ENCODE data around the gene SLC13A3.

Gene SLC13A3

GRCh38 chr20:46649965-46650542 is 1.2 kb downstream of the SLC13A3 start:
- no peak for DNase-seq

GRCh38 chr20:46649650-46649949 is 1.7 kb downstream of the SLC13A3 start:
- DNase-seq: no peak

GRCh38 chr20:46648903-46649649 is 2.2 kb downstream of the SLC13A3 start:
- DNase-seq: no peak

- DNase-seq: no peak
Observed at GRCh38 chr20:46647469-46647868, 3.8 kb downstream of the SLC13A3 start.

- no peak for DNase-seq
Observed at GRCh38 chr20:46646659-46647380, 4.4 kb downstream of the SLC13A3 start.

- no peak for DNase-seq
Observed at GRCh38 chr20:46646122-46646521, 5.1 kb downstream of the SLC13A3 start.

GRCh38 chr20:46644733-46645132 is 6.5 kb downstream of the SLC13A3 start:
- no peak for DNase-seq

GRCh38 chr20:46644160-46644559 is 7.1 kb downstream of the SLC13A3 start:
- DNase-seq: no peak

GRCh38 chr20:46642969-46643343 is 8.3 kb downstream of the SLC13A3 start:
- DNase-seq: no peak

- no peak for DNase-seq
Observed at GRCh38 chr20:46642265-46642968, 8.8 kb downstream of the SLC13A3 start.

- no peak for DNase-seq
Observed at GRCh38 chr20:46641424-46641823, 9.8 kb downstream of the SLC13A3 start.

- DNase-seq: no peak
Observed at GRCh38 chr20:46640536-46641311, 10.5 kb downstream of the SLC13A3 start.

GRCh38 chr20:46640044-46640443 is 11.2 kb downstream of the SLC13A3 start:
- DNase-seq: no peak

GRCh38 chr20:46639587-46639986 is 11.7 kb downstream of the SLC13A3 start:
- no peak for DNase-seq

GRCh38 chr20:46638898-46639274 is 12.4 kb downstream of the SLC13A3 start:
- DNase-seq: no peak

GRCh38 chr20:46638134-46638897 is 12.9 kb downstream of the SLC13A3 start:
- DNase-seq: no peak

- DNase-seq: no peak
Observed at GRCh38 chr20:46637427-46638133, 13.7 kb downstream of the SLC13A3 start.

GRCh38 chr20:46637020-46637419 is 14.2 kb downstream of the SLC13A3 start:
- DNase-seq: no peak

GRCh38 chr20:46636514-46636913 is 14.7 kb downstream of the SLC13A3 start:
- no peak for DNase-seq

- DNase-seq: no peak
Observed at GRCh38 chr20:46635514-46636136, 15.6 kb downstream of the SLC13A3 start.

- no peak for DNase-seq
Observed at GRCh38 chr20:46634528-46634927, 16.7 kb downstream of the SLC13A3 start.

Measured in NCI-H187 treated with DMSO at 0.1 percent for 48 hours (cell line).